ENCODE results near the gene NPC2.

Gene NPC2

DNA sequence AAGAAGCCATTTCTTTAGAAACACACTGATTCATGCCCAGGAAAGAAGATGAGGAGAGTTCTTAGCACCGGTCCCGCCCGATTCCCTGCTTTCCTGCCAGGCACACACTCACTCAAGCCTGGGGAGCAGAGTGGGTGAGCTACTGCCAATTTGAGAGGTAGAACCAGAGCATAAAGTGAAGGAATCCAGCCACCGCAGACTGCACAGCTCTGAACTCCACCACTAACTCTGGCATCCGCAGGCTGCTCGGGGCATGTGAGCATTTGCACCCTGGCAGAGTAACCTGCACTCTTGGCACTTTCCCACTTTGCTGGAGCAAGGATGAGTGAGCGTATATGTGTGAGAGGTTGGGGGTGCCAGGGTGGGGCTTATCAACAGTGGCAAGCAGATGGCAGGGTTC lies 63.1 kb downstream of the NPC2 start:
- no peak overlapping the region for H3K4me3 ChIP-seq (ENCODE audit: low read depth, low read length)
- TF ChIP-seq, protein P1, sequence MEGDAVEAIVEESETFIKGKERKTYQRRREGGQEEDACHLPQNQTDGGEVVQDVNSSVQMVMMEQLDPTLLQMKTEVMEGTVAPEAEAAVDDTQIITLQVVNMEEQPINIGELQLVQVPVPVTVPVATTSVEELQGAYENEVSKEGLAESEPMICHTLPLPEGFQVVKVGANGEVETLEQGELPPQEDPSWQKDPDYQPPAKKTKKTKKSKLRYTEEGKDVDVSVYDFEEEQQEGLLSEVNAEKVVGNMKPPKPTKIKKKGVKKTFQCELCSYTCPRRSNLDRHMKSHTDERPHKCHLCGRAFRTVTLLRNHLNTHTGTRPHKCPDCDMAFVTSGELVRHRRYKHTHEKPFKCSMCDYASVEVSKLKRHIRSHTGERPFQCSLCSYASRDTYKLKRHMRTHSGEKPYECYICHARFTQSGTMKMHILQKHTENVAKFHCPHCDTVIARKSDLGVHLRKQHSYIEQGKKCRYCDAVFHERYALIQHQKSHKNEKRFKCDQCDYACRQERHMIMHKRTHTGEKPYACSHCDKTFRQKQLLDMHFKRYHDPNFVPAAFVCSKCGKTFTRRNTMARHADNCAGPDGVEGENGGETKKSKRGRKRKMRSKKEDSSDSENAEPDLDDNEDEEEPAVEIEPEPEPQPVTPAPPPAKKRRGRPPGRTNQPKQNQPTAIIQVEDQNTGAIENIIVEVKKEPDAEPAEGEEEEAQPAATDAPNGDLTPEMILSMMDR (IDR thresholded peaks at IDR 0.05; ENCODE audit: low read depth, low read length), result no peak
- no peaks in the 10 kb centered on the region for H3K27me3 ChIP-seq (ENCODE audit: insufficient read depth, low read depth, severe bottlenecking)
- H3K36me3 ChIP-seq, result no peaks in the 10 kb centered on the region
- H3K27ac ChIP-seq, result 0 out of 2 replicates have a peak overlapping the region, but pooled peaks have one; percentile 25
- H3K9me3 ChIP-seq (ENCODE audit: severe bottlenecking), result no peaks in the 10 kb centered on the region
- DNase-seq, result no peak

Data from WERI-Rb-1 (cell line).